Measurements from ENCODE around the gene TMEFF2. TPM values are rescaled to one million over a fixed set of nuclear protein-coding genes. Genes with fewer than 3 reads are reported as not detected.

Gene TMEFF2
- total and polyA plus RNA-seq, 2 donors (not counting 1 experiment from before 2014, with no cell fraction given), result not detected

- intact Hi-C loops (cut with micrococcal nuclease), result no loop called here
- Mint-ChIP-seq H3K9me3 (ENCODE audit: insufficient read depth) (no peaks in the 10 kb centered on the region), H3K4me1 (no peaks in the 10 kb centered on the region), H3K27ac (no peak overlapping the region), H3K27me3 (no peaks in the 10 kb centered on the region), H3K4me3 (no peak overlapping the region)
- ChIA-PET CTCF (no interaction called here), POLR2A (no interaction called here)
- H4K20me1 ChIP-seq (ENCODE audit: control insufficient read depth, insufficient read depth, low read length, poor library complexity, severe bottlenecking), result no peaks in the 10 kb centered on the region
- no peak overlapping the region for H3K4me2 ChIP-seq (replicated peaks; ENCODE audit: low read depth, low read length, poor library complexity, severe bottlenecking)
- no CpG with 5 or more reads among the region's 1 CpG for WGBS (ENCODE audit: insufficient coverage)
- no peaks in the 10 kb centered on the region for H3K36me3 ChIP-seq (replicated peaks in 1 of 2; ENCODE audit: control extremely low read depth in 1 of 2, control insufficient read depth in 1 of 2, extremely low read depth in 1 of 2, insufficient read depth in 2 of 2, low read length in 1 of 2)
- no peaks in the 10 kb centered on the region for H3K27me3 ChIP-seq (replicated peaks in 1 of 4; ENCODE audit: control extremely low read depth in 1 of 4, control insufficient read depth in 3 of 4, insufficient read depth in 4 of 4, low read length in 3 of 4)
- no peak overlapping the region for H3K9ac ChIP-seq (ENCODE audit: low read length)
- no peak for TF ChIP-seq CTCF (IDR thresholded peaks at IDR 0.05)
- no peak for TF ChIP-seq EZH2 (IDR thresholded peaks at IDR 0.05; ENCODE audit: borderline replicate concordance, insufficient read depth, low read depth, low read length, poor library complexity, severe bottlenecking)
- H3K4me3 ChIP-seq (ENCODE audit: control extremely low read depth in 1 of 5, extremely low read depth in 1 of 5, insufficient read depth in 1 of 5, low read depth in 2 of 5, low read length in 4 of 5), result no peak overlapping the region
- ATAC-seq (ENCODE audit: low read depth) (no peak), DNase-seq (no peak)
- H3K4me1 ChIP-seq (ENCODE audit: control insufficient read depth in 2 of 2, insufficient read depth in 2 of 2, low read length in 2 of 2), result no peaks in the 10 kb centered on the region
- no peaks in the 10 kb centered on the region for H3K79me2 ChIP-seq (ENCODE audit: control insufficient read depth, insufficient read depth, low read length)
- no peak overlapping the region for H2AFZ ChIP-seq (ENCODE audit: insufficient read depth, low read depth, low read length, poor library complexity, severe bottlenecking)
- no peak overlapping the region for H3K27ac ChIP-seq (ENCODE audit: low read length in 2 of 2)
- H3K9me3 ChIP-seq (ENCODE audit: control extremely low read depth in 1 of 3, control insufficient read depth in 2 of 3, insufficient read depth in 1 of 3, low read length in 2 of 3), result no peaks in the 10 kb centered on the region
These were observed 262.4 kb downstream of the TMEFF2 start for GRCh38 chr2:191932286-191932685.

GRCh38 chr2:191931329-191931728 lies 263.4 kb downstream of the TMEFF2 start:
- no peaks in the 10 kb centered on the region for H3K36me3 ChIP-seq (replicated peaks in 1 of 2; ENCODE audit: control extremely low read depth in 1 of 2, control insufficient read depth in 1 of 2, extremely low read depth in 1 of 2, insufficient read depth in 2 of 2, low read length in 1 of 2)
- no peak for ATAC-seq (ENCODE audit: low read depth)
- intact Hi-C loops (cut with micrococcal nuclease), result no loop called here
- H3K4me1 ChIP-seq (ENCODE audit: control insufficient read depth in 2 of 2, insufficient read depth in 2 of 2, low read length in 2 of 2), result no peaks in the 10 kb centered on the region
- no peaks in the 10 kb centered on the region for H4K20me1 ChIP-seq (ENCODE audit: control insufficient read depth, insufficient read depth, low read length, poor library complexity, severe bottlenecking)
- no peak overlapping the region for H3K4me3 Mint-ChIP-seq
- ChIA-PET CTCF (no interaction called here), POLR2A (no interaction called here)
- H3K9me3 Mint-ChIP-seq (ENCODE audit: insufficient read depth), result no peaks in the 10 kb centered on the region
- no peaks in the 10 kb centered on the region for H3K27me3 ChIP-seq (replicated peaks in 1 of 4; ENCODE audit: control extremely low read depth in 1 of 4, control insufficient read depth in 3 of 4, insufficient read depth in 4 of 4, low read length in 3 of 4)
- H3K4me1 Mint-ChIP-seq, result no peaks in the 10 kb centered on the region
- H3K4me2 ChIP-seq (replicated peaks; ENCODE audit: low read depth, low read length, poor library complexity, severe bottlenecking), result no peak overlapping the region
- no peak for TF ChIP-seq EZH2 (IDR thresholded peaks at IDR 0.05; ENCODE audit: borderline replicate concordance, insufficient read depth, low read depth, low read length, poor library complexity, severe bottlenecking)
- TF ChIP-seq CTCF (IDR thresholded peaks at IDR 0.05), result no peak
- H3K27ac Mint-ChIP-seq, result no peak overlapping the region
- no peak overlapping the region for H2AFZ ChIP-seq (ENCODE audit: insufficient read depth, low read depth, low read length, poor library complexity, severe bottlenecking)
- no peak overlapping the region for H3K4me3 ChIP-seq (ENCODE audit: control extremely low read depth in 1 of 5, extremely low read depth in 1 of 5, insufficient read depth in 1 of 5, low read depth in 2 of 5, low read length in 4 of 5)
- DNase-seq, result no peak
- no peak overlapping the region for H3K9ac ChIP-seq (ENCODE audit: low read length)
- H3K27me3 Mint-ChIP-seq, result no peaks in the 10 kb centered on the region
- H3K27ac ChIP-seq (ENCODE audit: low read length in 2 of 2), result no peak overlapping the region
- H3K9me3 ChIP-seq (ENCODE audit: control extremely low read depth in 1 of 3, control insufficient read depth in 2 of 3, insufficient read depth in 1 of 3, low read length in 2 of 3), result no peaks in the 10 kb centered on the region
- 40% methylated on average over 1 of the region's 1 CpG for WGBS (ENCODE audit: insufficient coverage)
- H3K79me2 ChIP-seq (ENCODE audit: control insufficient read depth, insufficient read depth, low read length), result no peaks in the 10 kb centered on the region

Data from B cell (primary cell).